Esophagus squamous epithelium (tissue), 4 donors: Measurements from ENCODE around the gene C3orf70.

Experiments used
- CTCF ChIP-seq, 6 experiments: fragments of 450-650 bp in 4 of 6; fragments of 200-600 bp in 2 of 6; sonication (generic) in 2 of 6; IDR thresholded peaks; one replicate each; pipeline ENCODE4 v1.5.1; 2016 to 2019; ENCODE audit warnings: antibody characterized with exemption in 6 of 6, mild to moderate bottlenecking in 4 of 6, moderate library complexity in 4 of 6
- POLR2A ChIP-seq, 4 donors: fragments of 450-650 bp; IDR thresholded peaks; one replicate each; pipeline ENCODE4 v1.6.1; 2017; ENCODE audit warnings: antibody characterized with exemption in 4 of 4, mild to moderate bottlenecking in 4 of 4, moderate library complexity in 3 of 4

- TF ChIP-seq CTCF (IDR thresholded peaks at IDR 0.05) (no peak), POLR2A (IDR thresholded peaks at IDR 0.05) (no peak)
Observed at GRCh38 chr3:185164428-185165217, 11.8 kb upstream of the C3orf70 start.
